ENCODE data around the gene SLC7A7. TPM values are rescaled to one million over a fixed set of nuclear protein-coding genes. Genes with fewer than 3 reads are reported as not detected.
"Not testable (repeated sequence)": the region's sequence is repeated elsewhere in the genome, so short reads cannot be mapped to it uniquely, and the experiment has no call there.

Gene SLC7A7
- total and polyA plus RNA-seq, 7 donors = 0.93 to 2.6 (median 1.8) TPM

- Histone ChIP-seq H3K4me1 (no peaks in the 10 kb centered on the region), H3K27ac (no peak overlapping the region), H3K27me3 (ENCODE audit: insufficient read depth in 3 of 3, low read length in 2 of 3) (no peaks in the 10 kb centered on the region), H3K36me3 (ENCODE audit: insufficient read depth in 1 of 2, low read depth in 1 of 2) (no peaks in the 10 kb centered on the region), H3K4me3 (no peak overlapping the region), H3K9me3 (no peaks in the 10 kb centered on the region)
- no peak for TF ChIP-seq CTCF (IDR thresholded peaks at IDR 0.05)
- WGBS, 3 donors = 47 to 66% (median 58%) methylated on average over 2 of the region's 2 CpGs
- DNase-seq = no peak
- intact Hi-C loops (cut with DNase I) = no loop called here
- peak; percentile 43 to 57 (median 46) for ATAC-seq
These were observed 35.0 kb downstream of the SLC7A7 start for GRCh38 chr14:22780105-22780679.

GRCh38 chr14:22778084-22778483 is 37.2 kb downstream of the SLC7A7 start:
- H3K9me3 ChIP-seq = no peaks in the 10 kb centered on the region
- peaks cover 0 to 13% of the 10 kb centered on the region in 2 donors for H3K36me3 ChIP-seq (ENCODE audit: insufficient read depth in 1 of 2, low read depth in 1 of 2)
- no peaks in the 10 kb centered on the region for H3K4me1 ChIP-seq
- intact Hi-C loops (cut with DNase I) = no loop called here
- no peak overlapping the region for H3K4me3 ChIP-seq
- no peaks in the 10 kb centered on the region for H3K27me3 ChIP-seq (ENCODE audit: insufficient read depth in 3 of 3, low read length in 2 of 3)
- no peak overlapping the region for H3K27ac ChIP-seq
- DNase-seq (no peak), ATAC-seq (no peak)
- TF ChIP-seq CTCF (IDR thresholded peaks at IDR 0.05) = no peak
- WGBS, 3 donors = 71 to 89% (median 75%) methylated on average over 2 of the region's 2 CpGs

- DNase-seq; H3K4me3 ChIP-seq; ATAC-seq; H3K9me3 ChIP-seq; intact Hi-C loops (cut with DNase I); H3K4me1 ChIP-seq; H3K27me3 ChIP-seq (ENCODE audit: insufficient read depth in 3 of 3, low read length in 2 of 3); H3K27ac ChIP-seq: not testable (repeated sequence)
- 88 to 97% (median 97%) methylated on average over 8 of the region's 8 CpGs for WGBS, 3 donors
- H3K36me3 ChIP-seq (ENCODE audit: insufficient read depth in 1 of 2, low read depth in 1 of 2) = peaks cover 0 to 25% of the 10 kb centered on the region in 2 donors
These were observed 38.4 kb downstream of the SLC7A7 start for GRCh38 chr14:22776849-22777248.

- Histone ChIP-seq H3K27ac (no peak overlapping the region), H3K4me3 (no peak overlapping the region), H3K36me3 (ENCODE audit: insufficient read depth in 1 of 2, low read depth in 1 of 2) (peaks cover 3 to 32% of the 10 kb centered on the region in 2 donors), H3K27me3 (ENCODE audit: insufficient read depth in 3 of 3, low read length in 2 of 3) (no peaks in the 10 kb centered on the region), H3K9me3 (no peaks in the 10 kb centered on the region), H3K4me1 (no peaks in the 10 kb centered on the region)
- WGBS, 3 donors = 93 to 96% (median 94%) methylated on average over 2 of the region's 2 CpGs
- ATAC-seq (no peak), DNase-seq (no peak)
- intact Hi-C loops (cut with DNase I) = no loop called here
- TF ChIP-seq CTCF (IDR thresholded peaks at IDR 0.05) = no peak
These were observed 39.0 kb downstream of the SLC7A7 start for GRCh38 chr14:22776215-22776614.

- Histone ChIP-seq H3K36me3 (ENCODE audit: insufficient read depth in 1 of 2, low read depth in 1 of 2) (peaks cover 17 to 52% of the 10 kb centered on the region in 2 donors), H3K27me3 (ENCODE audit: insufficient read depth in 3 of 3, low read length in 2 of 3) (no peaks in the 10 kb centered on the region), H3K4me1 (no peaks in the 10 kb centered on the region), H3K4me3 (no peak overlapping the region), H3K9me3 (no peaks in the 10 kb centered on the region), H3K27ac (no peak overlapping the region)
- intact Hi-C loops (cut with DNase I) = no loop called here
- no peak for DNase-seq
- 87 to 91% (median 89%) methylated on average over 10 of the region's 10 CpGs for WGBS, 3 donors
- no peak for ATAC-seq
- TF ChIP-seq CTCF (IDR thresholded peaks at IDR 0.05) = no peak
These were observed 41.1 kb downstream of the SLC7A7 start for GRCh38 chr14:22774011-22774706.

Measured in psoas muscle (tissue), 8 donors.